Activated CD8-positive, alpha-beta memory T cell treated with anti-CD3 and anti-CD28 coated beads, Interleukin-2, amount 10 ng/mL, durations not matched to agents 7 days and 5 days (primary cell): ENCODE data around the gene SLC17A2. TPM values are rescaled to one million over a fixed set of nuclear protein-coding genes. Genes with fewer than 3 reads are reported as not detected.
"Not testable (repeated sequence)": the region's sequence is repeated elsewhere in the genome, so short reads cannot be mapped to it uniquely, and the experiment has no call there.

ENCODE experiments used
- ATAC-seq: fragments of 150-1000 bp; cut with Tn5 transposase; one replicate; pipeline ENCODE4 v1.10.0; 2021; ENCODE audit warnings: moderate library complexity
- CTCF ChIA-PET: fragments of 350-600 bp; sonication (Branson Sonifier 250); formaldehyde crosslinking; loops from one replicate; lab custom pipeline; 2021; ENCODE audit warnings: antibody characterized with exemption; lab: Charles Lee
- DNase-seq: peaks from one replicate; pipeline ENCODE4 v3.0.0-alpha.2; 2020
- H3K27ac Mint-ChIP-seq: one replicate; pipeline ENCODE4 v1.8.0; 2021; ENCODE audit warnings: mild to moderate bottlenecking, mixed read lengths
- H3K27me3 Mint-ChIP-seq: one replicate; pipeline ENCODE4 v1.8.0; 2021; ENCODE audit warnings: mixed read lengths
- H3K36me3 Mint-ChIP-seq: one replicate; pipeline ENCODE4 v1.8.0; 2021; ENCODE audit warnings: mild to moderate bottlenecking, mixed read lengths
- H3K4me1 Mint-ChIP-seq: one replicate; pipeline ENCODE4 v1.8.0; 2021; ENCODE audit warnings: mixed read lengths
- H3K4me3 Mint-ChIP-seq: one replicate; pipeline ENCODE4 v1.8.0; 2021; ENCODE audit warnings: mild to moderate bottlenecking, moderate library complexity, mixed read lengths
- H3K9me3 Mint-ChIP-seq: one replicate; pipeline ENCODE4 v1.8.0; 2022; ENCODE audit warnings: low read depth, mixed read lengths
- total RNA-seq, 2 experiments: library from RNA; stranded (reverse); gene quantifications; one replicate each; pipeline ENCODE4 v1.2.3, GENCODE V29; 2021

SLC17A2 gene
- total RNA-seq, 2 experiments from 2014 or later, result not detected

GRCh38 chr6:25961619-25962148 is 31.2 kb upstream of the SLC17A2 start:
- Mint-ChIP-seq H3K36me3 (peaks cover 57% of the 10 kb centered on the region), H3K9me3 (peaks cover 11% of the 10 kb centered on the region), H3K27ac (peak overlapping the region; percentile 99), H3K27me3 (no peaks in the 10 kb centered on the region), H3K4me3 (peak overlapping the region; percentile 96), H3K4me1 (peaks cover 68% of the 10 kb centered on the region)
- CTCF ChIA-PET, result interaction anchor here (0.8 to 2.8 kb wide), 7 partner anchors 8 to 243 kb away, joined by 3 to 16 read pairs (median 5); a partner anchor contains a TSS
- DNase-seq, result no peak
- no peak for ATAC-seq

- Mint-ChIP-seq H3K27me3 (no peaks in the 10 kb centered on the region), H3K4me3 (no peak overlapping the region), H3K27ac (peak overlapping the region; percentile 99), H3K4me1 (peaks cover 60% of the 10 kb centered on the region), H3K9me3 (peaks cover 11% of the 10 kb centered on the region), H3K36me3 (peaks cover 48% of the 10 kb centered on the region)
- CTCF ChIA-PET, result interaction anchor here (0.9 to 3.1 kb wide), 3 partner anchors 32 to 59 kb away, joined by 4 to 13 read pairs (median 9); a partner anchor contains a TSS
- ATAC-seq (no peak), DNase-seq (no peak)
Observed at GRCh38 chr6:25960734-25961133, 30.2 kb upstream of the SLC17A2 start.

- Mint-ChIP-seq H3K36me3 (peaks cover 43% of the 10 kb centered on the region), H3K4me3 (no peak overlapping the region), H3K9me3 (peaks cover 11% of the 10 kb centered on the region), H3K4me1 (peaks cover 55% of the 10 kb centered on the region), H3K27ac (peak overlapping the region; percentile 77), H3K27me3 (no peaks in the 10 kb centered on the region)
- ATAC-seq (no peak), DNase-seq (no peak)
- CTCF ChIA-PET, result interaction anchor here (0.9 to 3.1 kb wide), 3 partner anchors 32 to 60 kb away, joined by 4 to 13 read pairs (median 9); a partner anchor contains a TSS
Observed at GRCh38 chr6:25959890-25960536, 29.5 kb upstream of the SLC17A2 start.

- CTCF ChIA-PET, result interaction anchor here (0.7 to 3.1 kb wide), 3 partner anchors 12 to 34 kb away, joined by 3 to 13 read pairs (median 3); no protein-coding TSS in a partner anchor
- Mint-ChIP-seq H3K27me3 (no peaks in the 10 kb centered on the region), H3K9me3 (peaks cover 11% of the 10 kb centered on the region), H3K27ac (peak overlapping the region; percentile 77), H3K4me1 (peaks cover 44% of the 10 kb centered on the region), H3K36me3 (peaks cover 35% of the 10 kb centered on the region), H3K4me3 (peak overlapping the region; percentile 50)
- no peak for ATAC-seq
- DNase-seq, result no peak
Observed at GRCh38 chr6:25958700-25959162, 28.2 kb upstream of the SLC17A2 start.

- Mint-ChIP-seq H3K27me3 (no peaks in the 10 kb centered on the region), H3K4me1 (peaks cover 31% of the 10 kb centered on the region), H3K27ac (no peak overlapping the region), H3K4me3 (no peak overlapping the region), H3K9me3 (peaks cover 11% of the 10 kb centered on the region), H3K36me3 (peaks cover 26% of the 10 kb centered on the region)
- DNase-seq, result no peak
- ATAC-seq, result no peak
- CTCF ChIA-PET, result interaction anchor here (1.0 kb wide), 1 partner anchor 9 kb away, joined by 4 read pairs; no protein-coding TSS in a partner anchor
Observed at GRCh38 chr6:25956226-25956625, 25.7 kb upstream of the SLC17A2 start.

GRCh38 chr6:25954756-25955155 is 24.3 kb upstream of the SLC17A2 start:
- Mint-ChIP-seq H3K27me3 (peaks cover 7% of the 10 kb centered on the region), H3K9me3 (peaks cover 8% of the 10 kb centered on the region), H3K4me1 (peaks cover 18% of the 10 kb centered on the region), H3K36me3 (peaks cover 20% of the 10 kb centered on the region), H3K27ac (no peak overlapping the region), H3K4me3 (no peak overlapping the region)
- DNase-seq (no peak), ATAC-seq (no peak)
- CTCF ChIA-PET, result no interaction called here

- Mint-ChIP-seq H3K4me1 (peaks cover 7% of the 10 kb centered on the region), H3K4me3 (no peak overlapping the region), H3K9me3 (peaks cover 3% of the 10 kb centered on the region), H3K27me3 (peaks cover 7% of the 10 kb centered on the region), H3K36me3 (peaks cover 10% of the 10 kb centered on the region), H3K27ac (no peak overlapping the region)
- no peak for DNase-seq
- ATAC-seq, result no peak
- CTCF ChIA-PET, result no interaction called here
Observed at GRCh38 chr6:25953733-25954132, 23.2 kb upstream of the SLC17A2 start.

GRCh38 chr6:25952535-25952934 is 22.0 kb upstream of the SLC17A2 start:
- CTCF ChIA-PET, result no interaction called here
- peaks cover 7% of the 10 kb centered on the region for H3K27me3 Mint-ChIP-seq
- no peak for DNase-seq

GRCh38 chr6:25951296-25952032 is 21.0 kb upstream of the SLC17A2 start:
- H3K27ac Mint-ChIP-seq, result no peak overlapping the region
- peaks cover 3% of the 10 kb centered on the region for H3K36me3 Mint-ChIP-seq
- no peaks in the 10 kb centered on the region for H3K9me3 Mint-ChIP-seq
- ATAC-seq (no peak), DNase-seq (no peak)
- H3K27me3 Mint-ChIP-seq, result peaks cover 7% of the 10 kb centered on the region
- H3K4me3 Mint-ChIP-seq, result no peak overlapping the region
- CTCF ChIA-PET, result no interaction called here
- H3K4me1 Mint-ChIP-seq, result peaks cover 5% of the 10 kb centered on the region

More at GRCh38 chr6:25952535-25952934, 22.0 kb upstream of the SLC17A2 start:
- H3K9me3 Mint-ChIP-seq, result no peaks in the 10 kb centered on the region
- H3K36me3 Mint-ChIP-seq, result peaks cover 2% of the 10 kb centered on the region
- H3K4me1 Mint-ChIP-seq, result no peaks in the 10 kb centered on the region
- H3K27ac Mint-ChIP-seq, result no peak overlapping the region
- H3K4me3 Mint-ChIP-seq, result no peak overlapping the region
- no peak for ATAC-seq

GRCh38 chr6:25950297-25950696 is 19.8 kb upstream of the SLC17A2 start:
- Mint-ChIP-seq H3K36me3 (peaks cover 10% of the 10 kb centered on the region), H3K4me3 (no peak overlapping the region), H3K4me1 (peaks cover 13% of the 10 kb centered on the region), H3K27ac (no peak overlapping the region), H3K27me3 (peaks cover 7% of the 10 kb centered on the region), H3K9me3 (no peaks in the 10 kb centered on the region)
- CTCF ChIA-PET, result no interaction called here
- DNase-seq (no peak), ATAC-seq (no peak)

GRCh38 chr6:25949695-25950094 is 19.2 kb upstream of the SLC17A2 start:
- no peaks in the 10 kb centered on the region for H3K9me3 Mint-ChIP-seq
- H3K27me3 Mint-ChIP-seq, result peaks cover 7% of the 10 kb centered on the region
- CTCF ChIA-PET, result interaction anchor here (0.7 kb wide), 1 partner anchor 161 kb away, joined by 3 read pairs; no protein-coding TSS in a partner anchor
- peaks cover 19% of the 10 kb centered on the region for H3K4me1 Mint-ChIP-seq
- peaks cover 10% of the 10 kb centered on the region for H3K36me3 Mint-ChIP-seq
- ATAC-seq (no peak), DNase-seq (no peak)
- no peak overlapping the region for H3K27ac Mint-ChIP-seq
- no peak overlapping the region for H3K4me3 Mint-ChIP-seq

GRCh38 chr6:25947492-25947891 is 17.0 kb upstream of the SLC17A2 start:
- not testable (repeated sequence) for DNase-seq, H3K27ac Mint-ChIP-seq, H3K4me3 Mint-ChIP-seq, H3K36me3 Mint-ChIP-seq, H3K9me3 Mint-ChIP-seq, H3K27me3 Mint-ChIP-seq, ATAC-seq
- peaks cover 21% of the 10 kb centered on the region for H3K4me1 Mint-ChIP-seq
- CTCF ChIA-PET, result interaction anchor here (0.7 to 1.3 kb wide), 2 partner anchors 45 to 70 kb away, joined by 3 read pairs; a partner anchor contains a TSS

- H3K36me3 Mint-ChIP-seq, result peaks cover 10% of the 10 kb centered on the region
- CTCF ChIA-PET, result interaction anchor here (0.6 to 1.3 kb wide), 2 partner anchors 13 to 46 kb away, joined by 3 read pairs; no protein-coding TSS in a partner anchor
- H3K27ac Mint-ChIP-seq, result no peak overlapping the region
- H3K27me3 Mint-ChIP-seq, result peaks cover 7% of the 10 kb centered on the region
- DNase-seq, result no peak
- no peak for ATAC-seq
- H3K4me3 Mint-ChIP-seq, result no peak overlapping the region
- no peaks in the 10 kb centered on the region for H3K9me3 Mint-ChIP-seq
- H3K4me1 Mint-ChIP-seq, result peaks cover 21% of the 10 kb centered on the region
Observed at GRCh38 chr6:25946631-25947030, 16.1 kb upstream of the SLC17A2 start.
